Panc1 (cell line): ENCODE measurements around the gene IBA57. TPM values are rescaled to one million over a fixed set of nuclear protein-coding genes. Genes with fewer than 3 reads are reported as not detected.

Source experiments
- ATAC-seq: fragments of 200-7000 bp; cut with Tn5 transposase; 2 replicates; pipeline ENCODE4 v1.9.1; 2020; ENCODE audit warnings: mild to moderate bottlenecking, moderate library complexity
- BruUV-seq: library from RNA; stranded (reverse); fragments of 400-500 nt; replicated peaks from 2 replicates; lab custom pipeline; 2021; lab: Mats Ljungman, UMichigan
- CTCF ChIA-PET: fragments of 300-600 bp; sonication (Branson Sonifier 250); formaldehyde crosslinking; loops from one replicate; lab custom pipeline; 2022; ENCODE audit warnings: antibody characterized with exemption; lab: Charles Lee
- POLR2A ChIA-PET: fragments of 300-600 bp; sonication (Branson Sonifier 250); formaldehyde crosslinking; loops from one replicate; lab custom pipeline; 2022; ENCODE audit warnings: antibody characterized with exemption; lab: Charles Lee
- DNase-seq: peaks from one replicate; pipeline ENCODE4 v3.0.0-alpha.2; 2010; ENCODE audit warnings: low read depth, low spot score
- H3K27ac ChIP-seq: 2 replicates; pipeline ENCODE4 v1.5.1; 2011; ENCODE audit warnings: mild to moderate bottlenecking, low read length, inconsistent platforms
- H3K27me3 ChIP-seq: fragments of 200-500 bp; sonication (Bioruptor generic); 2 replicates; pipeline ENCODE4 v1.6.0; 2014; ENCODE audit warnings: low read length, inconsistent platforms; ENCODE audit not compliant: control insufficient read depth, insufficient read depth
- H3K36me3 ChIP-seq: fragments of 200-500 bp; sonication (Bioruptor generic); 2 replicates; pipeline ENCODE4 v1.5.1; 2014; ENCODE audit warnings: inconsistent platforms, mild to moderate bottlenecking, low read length, moderate library complexity; ENCODE audit not compliant: control insufficient read depth, insufficient read depth
- H3K4me1 ChIP-seq: 2 replicates; pipeline ENCODE4 v1.5.1; 2011; ENCODE audit warnings: inconsistent platforms, mild to moderate bottlenecking, low read length, moderate library complexity; ENCODE audit not compliant: control insufficient read depth, insufficient read depth
- H3K4me3 ChIP-seq, 2 experiments: 2 replicates each; pipeline ENCODE4 v1.5.1; 2011 to 2012; ENCODE audit warnings: low read depth in 2 of 2, low read length in 2 of 2, mild to moderate bottlenecking in 2 of 2, inconsistent platforms in 1 of 2, moderate library complexity in 1 of 2
- H3K9me3 ChIP-seq: fragments of 200-500 bp; sonication (Bioruptor generic); 2 replicates; pipeline ENCODE4 v1.5.1; 2014; ENCODE audit warnings: low read depth, mild to moderate bottlenecking, inconsistent platforms, low read length, moderate library complexity; ENCODE audit not compliant: control insufficient read depth, insufficient read depth
- CTCF ChIP-seq: fragments of 450-650 bp; IDR thresholded peaks from 2 replicates; pipeline ENCODE4 v1.5.1; 2017; ENCODE audit warnings: mild to moderate bottlenecking
- POLR2AphosphoS5 ChIP-seq: IDR thresholded peaks from 2 replicates; pipeline ENCODE4 v1.6.1; 2012; ENCODE audit warnings: mild to moderate bottlenecking, low read depth, low read length, moderate library complexity
- REST ChIP-seq, 2 experiments: IDR thresholded peaks; 2 replicates each; pipeline ENCODE4 v1.6.1; 2011 to 2012; ENCODE audit warnings: low read depth in 2 of 2, control low read depth in 1 of 2, low read length in 1 of 2, mild to moderate bottlenecking in 1 of 2, moderate library complexity in 1 of 2; ENCODE audit not compliant: insufficient read depth in 1 of 2
- SIN3A ChIP-seq: IDR thresholded peaks from 2 replicates; pipeline ENCODE4 v1.6.1; 2012; ENCODE audit warnings: low read depth, mild to moderate bottlenecking, low read length, moderate library complexity, borderline replicate concordance; ENCODE audit not compliant: insufficient read depth
- TCF7L2 ChIP-seq: IDR thresholded peaks from 2 replicates; pipeline ENCODE4 v1.6.1; 2011; ENCODE audit warnings: mild to moderate bottlenecking, low read depth, low read length, inconsistent platforms
- in situ Hi-C: cut with HindIII; loops from 2 replicates; pipeline ENCODE4 v1.10.0; 2016; ENCODE audit warnings: low sequenced_read_pairs, low pct_unique_long_range_greater_than_20kb
- intact Hi-C: fragments of 100-400 bp; cut with micrococcal nuclease; formaldehyde crosslinking; loops from one replicate; pipeline ENCODE4 v1.10.0; 2022; ENCODE audit not compliant: unreplicated experiment
- total RNA-seq: library from RNA; stranded (reverse); gene quantifications from one replicate; pipeline ENCODE4 v1.2.1, GENCODE V29; 2021; ENCODE audit not compliant: unreplicated experiment

Gene IBA57
- total RNA-seq, 1 experiment from 2014 or later, result 11.3 TPM

- no peak overlapping the region for H3K27ac ChIP-seq
- no peaks in the 10 kb centered on the region for H3K27me3 ChIP-seq
- in situ Hi-C loops (no loop called here), intact Hi-C loops (no loop called here)
- ATAC-seq (peak; percentile 13; the same call in 1 of the 2 replicates), DNase-seq (no peak)
- ChIA-PET POLR2A (no interaction called here), CTCF (interaction anchor here (0.9 kb wide), 1 partner anchor 21 kb away, joined by 3 read pairs; no protein-coding TSS in a partner anchor)
- H3K4me3 ChIP-seq, result no peak overlapping the region
- no peaks in the 10 kb centered on the region; the same call in 1 of the 2 replicates for H3K36me3 ChIP-seq
- TF ChIP-seq TCF7L2 (no peak), CTCF (no peak), POLR2AphosphoS5 (no peak), SIN3A (no peak), REST (IDR thresholded peaks at IDR 0.05; ENCODE audit: insufficient read depth in 1 of 2, low read depth in 2 of 2, low read length in 1 of 2) (no peak)
- H3K4me1 ChIP-seq, result peaks cover 28% of the 10 kb centered on the region
- no peaks in the 10 kb centered on the region for H3K9me3 ChIP-seq
- no TSS peak for BruUV-seq
These were observed 14.3 kb upstream of the IBA57 start for GRCh38 chr1:228151180-228151925.

- no peaks in the 10 kb centered on the region for H3K9me3 ChIP-seq
- DNase-seq (no peak), ATAC-seq (no peak)
- no peak overlapping the region for H3K4me3 ChIP-seq
- in situ Hi-C loops (no loop called here), intact Hi-C loops (no loop called here)
- no peak overlapping the region for H3K27ac ChIP-seq
- H3K36me3 ChIP-seq, result no peaks in the 10 kb centered on the region; the same call in 1 of the 2 replicates
- no TSS peak for BruUV-seq
- ChIA-PET POLR2A (interaction anchor here (0.5 kb wide), 1 partner anchor 13 kb away, joined by 6 read pairs; the partner anchor contains the start of gene IBA57), CTCF (interaction anchor here (0.6 to 0.9 kb wide), 2 partner anchors 22 kb away, joined by 3 to 16 read pairs; no protein-coding TSS in a partner anchor)
- peaks cover 28% of the 10 kb centered on the region for H3K4me1 ChIP-seq
- H3K27me3 ChIP-seq, result no peaks in the 10 kb centered on the region
- TF ChIP-seq SIN3A (no peak), REST (IDR thresholded peaks at IDR 0.05; ENCODE audit: insufficient read depth in 1 of 2, low read depth in 2 of 2, low read length in 1 of 2) (no peak), CTCF (no peak), POLR2AphosphoS5 (no peak), TCF7L2 (no peak)
These were observed 13.3 kb upstream of the IBA57 start for GRCh38 chr1:228152097-228152917.
